22Rv1 (cell line): ENCODE measurements around the gene SMC2.

Experiments
- H3K27ac ChIP-seq: fragments of 450-650 bp; 2 replicates; pipeline ENCODE4 v1.5.1; 2017
- CTCF ChIP-seq: fragments of 450-650 bp; IDR thresholded peaks from 2 replicates; pipeline ENCODE4 v1.5.1; 2017; ENCODE audit warnings: mild to moderate bottlenecking
- ZFX ChIP-seq: fragments of 450-650 bp; IDR thresholded peaks from 2 replicates; pipeline ENCODE4 v1.6.1; 2017; ENCODE audit warnings: antibody characterized with exemption, borderline replicate concordance

Gene SMC2

GRCh38 chr9:104090578-104090977 is 3.5 kb upstream of the SMC2 start:
- TF ChIP-seq CTCF (no peak), ZFX (no peak)
- H3K27ac ChIP-seq: peak overlapping the region; percentile 28; the same call in 1 of the 2 replicates

DNA sequence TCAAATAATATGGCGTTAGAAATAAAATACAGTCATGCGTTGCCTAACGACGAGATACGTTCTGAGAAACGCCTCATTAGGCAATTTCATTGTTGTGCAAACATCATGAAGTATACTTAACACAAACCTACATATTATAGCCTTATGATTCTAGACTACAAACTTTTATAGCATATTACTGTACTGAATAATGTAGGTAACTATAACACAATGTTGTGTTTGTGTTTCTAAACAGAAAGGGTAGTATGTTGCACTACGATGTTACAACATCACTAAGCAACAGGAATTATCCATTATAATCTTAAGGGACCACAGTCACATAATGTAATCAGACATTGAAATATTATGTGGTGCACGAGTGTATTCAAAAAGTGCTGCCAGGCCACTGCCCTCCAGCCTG is 3.0 kb upstream of the SMC2 start:
- TF ChIP-seq ZFX: no peak
- TF ChIP-seq CTCF: no peak
- peak overlapping the region; percentile 28; the same call in 1 of the 2 replicates for H3K27ac ChIP-seq

- TF ChIP-seq ZFX (no peak), CTCF (peak; percentile 26; the same call in 1 of the 2 replicates)
- H3K27ac ChIP-seq: peak overlapping the region; percentile 28; the same call in 1 of the 2 replicates
Observed at GRCh38 chr9:104091708-104092107, 2.4 kb upstream of the SMC2 start.

DNA sequence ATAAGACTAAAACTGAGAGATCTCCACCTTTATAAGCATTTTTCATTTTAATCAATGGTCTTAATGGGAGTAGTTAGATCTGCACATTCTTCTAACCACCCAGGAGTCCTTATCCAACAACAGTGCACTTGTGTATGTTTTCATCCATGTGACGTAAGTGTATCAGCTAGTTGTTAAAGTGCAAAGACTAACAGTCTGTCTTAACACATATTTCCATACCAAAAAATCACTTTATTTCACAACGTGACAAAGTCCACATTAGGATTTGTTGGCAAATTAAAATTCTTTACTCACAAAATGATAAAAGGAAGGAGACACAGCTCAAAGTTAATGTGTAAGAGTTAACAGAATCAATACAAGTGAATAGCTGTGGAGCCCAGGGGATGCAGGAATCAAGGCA is 1.9 kb upstream of the SMC2 start:
- H3K27ac ChIP-seq: no peak overlapping the region; the same call in 1 of the 2 replicates

DNA sequence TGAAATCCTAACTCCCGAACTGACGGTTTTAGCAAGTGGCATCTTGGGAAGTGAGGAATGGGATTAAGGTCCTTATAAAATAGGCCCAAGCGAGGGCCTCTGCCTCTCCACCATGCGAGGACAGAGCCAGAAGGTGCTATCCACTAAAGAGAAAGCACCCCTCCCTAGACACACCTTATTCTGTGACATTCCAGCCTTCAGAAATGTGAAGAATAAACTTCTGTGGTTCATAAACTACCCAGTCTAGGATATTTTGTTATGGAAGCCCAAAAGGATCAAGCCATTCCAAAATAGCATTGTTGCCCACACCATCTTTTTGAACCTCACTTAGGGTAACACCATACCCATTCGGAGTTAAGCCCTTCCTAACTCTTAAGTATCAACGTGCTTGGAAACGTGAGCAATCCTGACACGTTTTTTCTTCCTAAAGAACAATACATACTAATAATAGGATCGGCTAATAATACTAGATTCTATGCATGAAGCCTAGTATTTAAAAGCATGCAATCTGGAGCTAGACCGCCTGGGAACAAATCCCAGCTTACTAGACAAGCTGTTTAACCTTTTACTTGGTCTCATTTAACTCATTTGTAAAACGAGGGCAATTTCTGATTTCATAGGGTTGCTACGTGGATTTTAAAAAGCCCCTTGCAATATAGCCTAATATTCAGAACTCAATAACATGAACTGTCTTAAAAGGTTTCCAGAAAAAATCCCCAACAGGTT is 1.1 kb upstream of the SMC2 start:
- TF ChIP-seq ZFX (no peak), CTCF (no peak)
- peak overlapping the region; percentile 94 for H3K27ac ChIP-seq

More for the DNA sequence above, 1.9 kb upstream of the SMC2 start:
- TF ChIP-seq ZFX: no peak
- TF ChIP-seq CTCF: no peak

GRCh38 chr9:104094534-104095015 is 466 bp downstream of the SMC2 start:
- peak overlapping the region; percentile 94 for H3K27ac ChIP-seq
- no peak for TF ChIP-seq ZFX
- TF ChIP-seq CTCF: no peak

DNA sequence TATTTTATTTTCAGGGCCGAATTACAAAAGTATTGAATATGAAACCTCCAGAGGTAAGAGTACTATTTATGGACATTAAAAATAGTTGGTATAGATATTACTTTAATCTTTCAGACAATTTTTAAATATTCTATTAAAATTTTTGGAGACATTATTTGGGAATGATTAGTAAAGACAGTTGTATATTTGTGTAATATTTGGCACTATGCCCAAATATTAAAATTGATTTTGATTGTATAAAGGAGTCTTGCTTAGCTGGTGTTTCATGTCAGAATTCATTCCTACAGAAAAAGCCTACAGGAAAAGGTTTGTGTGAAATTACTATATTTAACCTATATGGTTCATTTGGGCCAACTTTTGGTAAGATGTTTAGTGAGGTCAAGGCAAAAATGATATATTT is 5.5 kb downstream of the SMC2 start:
- no peak overlapping the region for H3K27ac ChIP-seq

More for the DNA sequence above, 5.5 kb downstream of the SMC2 start:
- TF ChIP-seq ZFX: no peak
- no peak for TF ChIP-seq CTCF
